Measurements from ENCODE around the gene METRN.
A peak's percentile ranks its signal among the peaks of the same experiment; 100 is the strongest.
"Not testable (repeated sequence)": the region's sequence is repeated elsewhere in the genome, so short reads cannot be mapped to it uniquely, and the experiment has no call there.

Gene METRN

DNA sequence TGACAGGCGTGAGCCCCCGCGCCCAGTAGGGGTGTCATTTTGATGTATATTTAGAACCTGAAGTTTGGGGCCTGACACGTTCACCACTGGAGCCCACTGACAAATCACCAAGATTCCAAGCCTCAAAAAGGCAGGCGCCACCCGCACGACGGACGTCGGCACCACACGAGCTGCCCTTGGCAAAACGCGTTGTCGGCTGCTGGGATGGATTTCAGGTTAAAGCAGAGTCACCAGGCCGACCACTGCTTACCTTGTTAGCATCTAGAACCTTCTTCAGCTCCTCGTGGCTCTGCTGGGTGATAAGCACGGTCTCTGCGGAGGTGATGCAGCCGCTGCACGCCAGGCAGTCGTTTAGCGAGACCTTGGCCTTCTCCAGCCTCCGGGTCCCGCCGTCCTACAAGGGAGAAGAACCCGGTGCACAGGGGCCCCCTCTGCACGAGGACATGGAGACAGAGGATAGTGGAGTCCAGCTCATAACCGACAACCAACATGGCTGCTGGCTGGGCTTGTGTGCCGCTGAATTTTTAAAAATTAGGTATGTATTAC, 22.1 kb downstream of the METRN start:
- H3K27ac ChIP-seq: peak overlapping the region; percentile 81
- DNase-seq (ENCODE audit: low spot score): no peak
- POLR2A ChIA-PET (ENCODE audit: low non-redundant PET): interaction anchor here (0.6 kb wide), 1 partner anchor 12 kb away, joined by 3 read pairs; no protein-coding TSS in a partner anchor

DNA sequence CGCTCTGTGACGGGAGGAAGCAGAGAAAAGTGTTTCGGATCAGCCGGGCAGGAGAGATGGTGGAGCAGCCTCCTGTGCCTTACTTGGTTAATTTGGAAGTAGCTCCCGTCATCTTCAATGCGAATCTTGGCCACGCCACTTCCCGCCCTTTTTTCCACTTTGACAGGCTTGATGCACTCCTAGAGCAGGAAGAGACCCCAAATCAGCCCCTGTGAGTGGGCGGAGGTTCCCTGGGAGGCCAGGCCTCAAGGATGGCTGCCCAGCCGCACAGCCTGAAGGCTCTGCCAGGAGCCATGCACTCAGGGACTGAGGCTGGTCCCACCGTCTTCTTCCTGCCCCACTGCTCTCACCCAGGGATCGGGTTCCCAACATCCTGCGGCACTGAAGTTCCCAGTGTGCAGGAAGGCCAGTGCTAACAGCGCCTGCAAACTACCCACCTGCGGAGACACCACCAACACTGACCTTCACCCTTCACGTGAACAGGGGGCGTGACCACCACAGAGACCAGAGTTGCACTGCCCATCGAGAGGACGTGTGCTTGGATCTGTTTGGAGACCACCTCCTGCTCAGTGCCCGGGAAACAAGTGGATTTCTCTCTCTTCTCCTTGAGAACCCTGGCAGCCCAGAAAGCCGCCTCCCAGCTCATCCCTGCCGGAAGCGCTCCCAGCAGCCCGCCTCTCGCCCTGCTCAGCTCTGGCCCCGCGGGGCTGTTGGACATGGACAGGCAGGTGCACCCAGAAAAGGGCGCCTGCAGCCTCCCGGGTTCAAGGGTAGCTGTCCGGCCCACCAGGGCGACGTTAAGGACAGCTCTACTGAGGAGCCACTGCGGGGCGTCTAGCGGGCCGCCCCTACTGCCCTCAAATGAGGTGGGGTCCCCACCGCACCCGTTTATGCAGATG, 24.9 kb downstream of the METRN start:
- peak overlapping the region; percentile 81 for H3K27ac ChIP-seq
- TF ChIP-seq, protein P1, sequence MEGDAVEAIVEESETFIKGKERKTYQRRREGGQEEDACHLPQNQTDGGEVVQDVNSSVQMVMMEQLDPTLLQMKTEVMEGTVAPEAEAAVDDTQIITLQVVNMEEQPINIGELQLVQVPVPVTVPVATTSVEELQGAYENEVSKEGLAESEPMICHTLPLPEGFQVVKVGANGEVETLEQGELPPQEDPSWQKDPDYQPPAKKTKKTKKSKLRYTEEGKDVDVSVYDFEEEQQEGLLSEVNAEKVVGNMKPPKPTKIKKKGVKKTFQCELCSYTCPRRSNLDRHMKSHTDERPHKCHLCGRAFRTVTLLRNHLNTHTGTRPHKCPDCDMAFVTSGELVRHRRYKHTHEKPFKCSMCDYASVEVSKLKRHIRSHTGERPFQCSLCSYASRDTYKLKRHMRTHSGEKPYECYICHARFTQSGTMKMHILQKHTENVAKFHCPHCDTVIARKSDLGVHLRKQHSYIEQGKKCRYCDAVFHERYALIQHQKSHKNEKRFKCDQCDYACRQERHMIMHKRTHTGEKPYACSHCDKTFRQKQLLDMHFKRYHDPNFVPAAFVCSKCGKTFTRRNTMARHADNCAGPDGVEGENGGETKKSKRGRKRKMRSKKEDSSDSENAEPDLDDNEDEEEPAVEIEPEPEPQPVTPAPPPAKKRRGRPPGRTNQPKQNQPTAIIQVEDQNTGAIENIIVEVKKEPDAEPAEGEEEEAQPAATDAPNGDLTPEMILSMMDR (conservative IDR thresholded peaks at IDR 0.05; ENCODE audit: low read depth): no peak
- ChIA-PET POLR2A (ENCODE audit: low non-redundant PET) (no interaction called here), CTCF (interaction anchor here (0.6 to 2.3 kb wide), 5 partner anchors 15 to 46 kb away, joined by 3 to 11 read pairs (median 4); no protein-coding TSS in a partner anchor)
- no peak for DNase-seq (ENCODE audit: low spot score)

More for the DNA sequence above, 22.1 kb downstream of the METRN start:
- TF ChIP-seq, protein P1 (conservative IDR thresholded peaks at IDR 0.05; ENCODE audit: low read depth): no peak
- CTCF ChIA-PET: interaction anchor here (0.9 to 1.4 kb wide), 3 partner anchors 9 to 49 kb away, joined by 3 to 8 read pairs (median 4); no protein-coding TSS in a partner anchor

DNA sequence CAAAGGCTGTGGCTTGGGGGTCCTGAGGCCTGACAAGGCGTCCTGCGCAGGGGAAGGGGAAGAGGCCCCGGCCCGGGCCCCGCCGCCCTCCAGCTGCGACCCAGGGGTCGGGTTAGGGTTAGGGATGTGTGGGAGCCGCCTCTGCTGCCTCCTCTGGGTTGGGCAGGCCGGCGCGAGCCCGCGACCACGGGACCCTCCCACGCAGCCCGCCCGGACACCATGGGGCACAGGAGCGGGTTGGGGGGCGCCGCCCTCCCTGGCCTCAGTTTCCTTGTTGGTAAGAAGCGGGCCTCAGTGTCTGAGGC, 25.5 kb downstream of the METRN start:
- TF ChIP-seq, protein P1 (conservative IDR thresholded peaks at IDR 0.05; ENCODE audit: low read depth): no peak
- H3K27ac ChIP-seq: peak overlapping the region; percentile 81
- POLR2A ChIA-PET (ENCODE audit: low non-redundant PET): interaction anchor here (0.7 kb wide), 1 partner anchor 45 kb away, joined by 3 read pairs; no protein-coding TSS in a partner anchor
- DNase-seq (ENCODE audit: low spot score): no peak
- CTCF ChIA-PET: interaction anchor here (0.7 to 2.3 kb wide), 6 partner anchors 10 to 45 kb away, joined by 3 to 11 read pairs (median 5); no protein-coding TSS in a partner anchor

DNA sequence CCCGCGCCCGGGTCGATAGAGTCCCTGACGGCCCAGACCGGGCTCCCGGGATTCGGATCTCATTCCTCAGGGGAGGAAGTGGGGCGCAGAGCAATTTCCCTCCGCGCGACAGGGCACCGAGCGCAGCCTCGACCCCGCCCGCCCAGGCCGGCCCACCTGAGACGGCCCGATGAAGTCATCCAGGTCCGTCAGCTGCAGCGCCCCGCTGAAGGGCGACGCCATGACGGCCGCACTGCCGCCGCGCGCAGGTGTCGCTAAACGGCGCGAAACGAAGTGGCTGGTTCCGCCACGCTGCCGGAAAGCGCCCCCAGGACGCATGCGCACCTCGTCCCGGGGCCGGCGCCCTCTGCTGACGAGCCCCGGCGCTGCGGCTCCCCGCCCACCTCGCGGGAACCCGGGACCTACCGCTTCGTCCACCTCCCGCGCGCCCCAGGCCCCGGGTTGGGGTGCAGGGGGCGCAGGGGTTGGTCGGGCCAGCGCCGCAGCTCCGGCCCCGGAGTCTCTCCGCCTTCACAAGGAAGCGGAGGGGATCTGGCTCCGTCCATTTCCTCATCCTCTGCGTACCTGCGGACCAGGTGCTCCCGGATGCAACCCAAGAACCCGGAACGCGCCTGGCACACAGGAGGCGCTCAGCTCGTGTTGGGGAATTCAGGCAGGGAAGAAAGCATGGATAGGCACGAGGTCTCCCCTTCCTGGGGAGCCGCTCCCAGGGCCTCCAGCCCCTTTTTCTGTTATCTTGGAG, 26.0 kb downstream of the METRN start, which contains the start of gene CIAO3:
Gene CIAO3 (minus strand): TSS at position 234 of the 742 bp plus-strand sequence. CDS start 12 bp downstream, at position 222.
- H3K27ac ChIP-seq: peak within 1 kb of the TSS; percentile 81
- POLR2A ChIA-PET (ENCODE audit: low non-redundant PET): interaction anchor here (0.7 kb wide), 1 partner anchor 45 kb away, joined by 3 read pairs; no protein-coding TSS in a partner anchor
- CTCF ChIA-PET: interaction anchor here (0.6 to 2.3 kb wide), 12 partner anchors 8 to 47 kb away, joined by 3 to 11 read pairs (median 4); partner anchors contain the start of genes HAGHL, MSLN and RPUSD1
- TF ChIP-seq, protein P1 (conservative IDR thresholded peaks at IDR 0.05; ENCODE audit: low read depth): peak; percentile 94
- peak; percentile 85 for DNase-seq (ENCODE audit: low spot score)

DNA sequence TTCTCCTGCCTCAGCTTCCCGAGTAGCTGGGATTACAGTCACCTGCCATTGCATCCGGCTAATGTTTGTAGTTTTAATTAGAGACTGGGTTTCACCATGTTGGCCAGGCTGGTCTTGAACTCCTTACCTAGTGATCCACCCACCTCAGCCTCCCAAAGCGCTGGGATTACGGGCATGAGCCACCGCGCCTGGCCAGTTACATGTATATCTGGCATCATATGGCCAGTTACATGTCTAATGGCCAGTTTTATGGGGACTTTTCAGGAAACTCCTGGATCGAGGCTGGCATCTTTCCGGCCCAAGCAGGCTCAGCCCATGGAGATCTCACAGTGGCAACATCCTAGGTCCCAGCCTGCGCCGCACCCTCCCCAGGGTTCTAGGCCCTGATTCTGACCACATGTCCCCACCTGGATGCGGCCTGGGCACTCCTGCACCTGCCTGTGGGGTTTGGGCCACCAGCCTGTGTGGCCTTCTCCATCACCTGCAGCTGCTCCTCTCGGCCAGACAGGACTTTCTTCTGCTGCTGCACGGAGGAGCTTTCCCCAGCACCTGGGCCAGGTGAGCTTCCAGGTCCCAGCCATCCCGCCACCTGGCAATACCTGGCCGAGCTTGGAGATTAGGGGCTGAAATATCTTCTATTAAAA, 27.2 kb downstream of the METRN start:
- TF ChIP-seq, protein P1 (conservative IDR thresholded peaks at IDR 0.05; ENCODE audit: low read depth): no peak
- no peak for DNase-seq (ENCODE audit: low spot score)
- ChIA-PET CTCF (interaction anchor here (0.9 kb wide), 1 partner anchor 26 kb away, joined by 4 read pairs; no protein-coding TSS in a partner anchor), POLR2A (ENCODE audit: low non-redundant PET) (no interaction called here)
- H3K27ac ChIP-seq: peak overlapping the region; percentile 81; the same call in 1 of the 2 replicates

DNA sequence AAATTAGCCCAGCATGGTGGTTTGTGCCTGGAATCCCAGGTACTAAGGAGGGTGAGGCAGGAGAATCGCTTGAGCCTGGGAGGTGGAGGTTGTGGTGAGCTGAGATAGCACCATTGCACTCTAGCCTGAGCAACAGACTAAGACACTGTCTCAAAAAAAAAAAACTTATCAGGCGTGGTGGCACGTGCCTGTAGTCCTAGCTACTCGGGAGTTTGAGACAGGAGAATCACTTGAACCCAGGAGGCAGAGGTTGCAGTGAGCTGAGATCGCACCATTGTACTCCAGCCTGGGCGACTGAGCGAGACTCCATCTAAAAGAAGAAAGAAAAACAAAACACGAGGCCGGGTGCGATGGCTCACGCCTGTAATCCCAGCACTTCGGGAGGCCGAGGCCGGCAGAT, 28.0 kb downstream of the METRN start:
- ChIA-PET CTCF (interaction anchor here (0.6 to 1.7 kb wide), 3 partner anchors 29 to 76 kb away, joined by 3 to 8 read pairs (median 4); no protein-coding TSS in a partner anchor), POLR2A (ENCODE audit: low non-redundant PET) (interaction anchor here (0.6 kb wide), 1 partner anchor 9 kb away, joined by 6 read pairs; no protein-coding TSS in a partner anchor)
- not testable (repeated sequence) for DNase-seq (ENCODE audit: low spot score)
- 0 out of 2 replicates have a peak overlapping the region, but pooled peaks have one; percentile 81 for H3K27ac ChIP-seq

Measured in RWPE1 (cell line).